Measurements from ENCODE around the gene DUSP15.

DUSP15 gene

GRCh38 chr20:31860390-31861134 lies 9.8 kb downstream of the DUSP15 start:
- Histone ChIP-seq H3K4me2 (ENCODE audit: low read depth, low read length, poor library complexity, severe bottlenecking) (peak overlapping the region; percentile 85), H3K36me3 (ENCODE audit: insufficient read depth, low read length) (no peaks in the 10 kb centered on the region), H3K4me1 (ENCODE audit: insufficient read depth, low read length, poor library complexity, severe bottlenecking) (peaks cover 24% of the 10 kb centered on the region), H3K9me2 (replicated peaks; ENCODE audit: low read depth, low read length) (no peaks in the 10 kb centered on the region), H3K9ac (ENCODE audit: low read depth, low read length, poor library complexity, severe bottlenecking) (peak overlapping the region; percentile 70), H3K27me3 (ENCODE audit: insufficient read depth, low read length, poor library complexity, severe bottlenecking) (no peaks in the 10 kb centered on the region), H3K79me2 (ENCODE audit: insufficient read depth, low read length) (no peaks in the 10 kb centered on the region), H4K20me1 (ENCODE audit: insufficient read depth, low read length, poor library complexity, severe bottlenecking) (no peaks in the 10 kb centered on the region), H3K9me3 (ENCODE audit: insufficient read depth, low read depth, low read length) (no peaks in the 10 kb centered on the region), H2AFZ (ENCODE audit: low read length) (no peak overlapping the region; the same call in 1 of the 2 replicates), H3K4me3 (ENCODE audit: low read length, poor library complexity, severe bottlenecking) (peak overlapping the region; percentile 77), H3F3A (ENCODE audit: low read depth) (no peaks in the 10 kb centered on the region)
- TF ChIP-seq, protein P1, sequence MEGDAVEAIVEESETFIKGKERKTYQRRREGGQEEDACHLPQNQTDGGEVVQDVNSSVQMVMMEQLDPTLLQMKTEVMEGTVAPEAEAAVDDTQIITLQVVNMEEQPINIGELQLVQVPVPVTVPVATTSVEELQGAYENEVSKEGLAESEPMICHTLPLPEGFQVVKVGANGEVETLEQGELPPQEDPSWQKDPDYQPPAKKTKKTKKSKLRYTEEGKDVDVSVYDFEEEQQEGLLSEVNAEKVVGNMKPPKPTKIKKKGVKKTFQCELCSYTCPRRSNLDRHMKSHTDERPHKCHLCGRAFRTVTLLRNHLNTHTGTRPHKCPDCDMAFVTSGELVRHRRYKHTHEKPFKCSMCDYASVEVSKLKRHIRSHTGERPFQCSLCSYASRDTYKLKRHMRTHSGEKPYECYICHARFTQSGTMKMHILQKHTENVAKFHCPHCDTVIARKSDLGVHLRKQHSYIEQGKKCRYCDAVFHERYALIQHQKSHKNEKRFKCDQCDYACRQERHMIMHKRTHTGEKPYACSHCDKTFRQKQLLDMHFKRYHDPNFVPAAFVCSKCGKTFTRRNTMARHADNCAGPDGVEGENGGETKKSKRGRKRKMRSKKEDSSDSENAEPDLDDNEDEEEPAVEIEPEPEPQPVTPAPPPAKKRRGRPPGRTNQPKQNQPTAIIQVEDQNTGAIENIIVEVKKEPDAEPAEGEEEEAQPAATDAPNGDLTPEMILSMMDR (conservative IDR thresholded peaks at IDR 0.05; ENCODE audit: low read length): no peak
- TF ChIP-seq EZH2phosphoT487 (IDR thresholded peaks at IDR 0.05; ENCODE audit: borderline replicate concordance): no peak

DNA sequence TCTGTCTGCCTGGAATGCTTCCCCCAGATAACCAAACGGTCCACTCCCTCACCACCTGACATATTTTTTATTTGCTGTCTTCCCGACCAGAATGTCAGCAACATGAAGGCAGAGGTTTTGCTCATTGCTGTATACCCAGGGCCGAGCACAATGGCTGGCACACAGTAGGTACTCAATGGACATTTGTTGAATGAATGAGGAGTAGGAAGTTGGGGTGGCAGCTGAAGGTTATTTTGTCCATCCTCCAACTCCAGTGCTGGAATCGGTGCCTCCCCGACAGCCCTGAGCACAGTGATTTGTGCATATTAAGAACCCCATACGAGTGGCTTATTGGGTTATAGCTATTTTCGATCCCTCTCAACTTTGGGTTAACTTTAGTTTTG lies 10.3 kb downstream of the DUSP15 start:
- H3K27me3 ChIP-seq (ENCODE audit: insufficient read depth, low read length, poor library complexity, severe bottlenecking): no peaks in the 10 kb centered on the region
- H4K20me1 ChIP-seq (ENCODE audit: insufficient read depth, low read length, poor library complexity, severe bottlenecking): no peaks in the 10 kb centered on the region
- no peaks in the 10 kb centered on the region for H3K79me2 ChIP-seq (ENCODE audit: insufficient read depth, low read length)
- no peak overlapping the region for H3K9ac ChIP-seq (ENCODE audit: low read depth, low read length, poor library complexity, severe bottlenecking)
- no peak overlapping the region for H3K4me3 ChIP-seq (ENCODE audit: low read length, poor library complexity, severe bottlenecking)
- no peaks in the 10 kb centered on the region for H3K9me3 ChIP-seq (ENCODE audit: insufficient read depth, low read depth, low read length)
- TF ChIP-seq, protein P1 (conservative IDR thresholded peaks at IDR 0.05; ENCODE audit: low read length): no peak
- no peak for TF ChIP-seq EZH2phosphoT487 (IDR thresholded peaks at IDR 0.05; ENCODE audit: borderline replicate concordance)
- no peaks in the 10 kb centered on the region for H3K36me3 ChIP-seq (ENCODE audit: insufficient read depth, low read length)
- no peaks in the 10 kb centered on the region for H3K9me2 ChIP-seq (replicated peaks; ENCODE audit: low read depth, low read length)
- no peak overlapping the region for H2AFZ ChIP-seq (ENCODE audit: low read length)
- no peaks in the 10 kb centered on the region for H3F3A ChIP-seq (ENCODE audit: low read depth)
- peaks cover 24% of the 10 kb centered on the region for H3K4me1 ChIP-seq (ENCODE audit: insufficient read depth, low read length, poor library complexity, severe bottlenecking)
- no peak overlapping the region for H3K4me2 ChIP-seq (ENCODE audit: low read depth, low read length, poor library complexity, severe bottlenecking)

GRCh38 chr20:31859266-31859997 lies 10.9 kb downstream of the DUSP15 start:
- Histone ChIP-seq H3K9me3 (ENCODE audit: insufficient read depth, low read depth, low read length) (no peaks in the 10 kb centered on the region), H3K9ac (ENCODE audit: low read depth, low read length, poor library complexity, severe bottlenecking) (no peak overlapping the region), H3K27me3 (ENCODE audit: insufficient read depth, low read length, poor library complexity, severe bottlenecking) (no peaks in the 10 kb centered on the region), H3K4me1 (ENCODE audit: insufficient read depth, low read length, poor library complexity, severe bottlenecking) (peaks cover 24% of the 10 kb centered on the region), H3K9me2 (replicated peaks; ENCODE audit: low read depth, low read length) (no peaks in the 10 kb centered on the region), H3K4me2 (ENCODE audit: low read depth, low read length, poor library complexity, severe bottlenecking) (no peak overlapping the region), H2AFZ (ENCODE audit: low read length) (no peak overlapping the region), H4K20me1 (ENCODE audit: insufficient read depth, low read length, poor library complexity, severe bottlenecking) (no peaks in the 10 kb centered on the region), H3K79me2 (ENCODE audit: insufficient read depth, low read length) (no peaks in the 10 kb centered on the region), H3K36me3 (ENCODE audit: insufficient read depth, low read length) (no peaks in the 10 kb centered on the region), H3F3A (ENCODE audit: low read depth) (no peaks in the 10 kb centered on the region), H3K4me3 (ENCODE audit: low read length, poor library complexity, severe bottlenecking) (no peak overlapping the region)
- TF ChIP-seq, protein P1 (conservative IDR thresholded peaks at IDR 0.05; ENCODE audit: low read length): no peak
- no peak for TF ChIP-seq EZH2phosphoT487 (IDR thresholded peaks at IDR 0.05; ENCODE audit: borderline replicate concordance)

All from Loucy (cell line).